Measurements from ENCODE around the gene CYSLTR2. TPM values are rescaled to one million over a fixed set of nuclear protein-coding genes. Genes with fewer than 3 reads are reported as not detected.
"Not testable (repeated sequence)": the region's sequence is repeated elsewhere in the genome, so short reads cannot be mapped to it uniquely, and the experiment has no call there.

CYSLTR2 gene
- total RNA-seq, 1 donor from 2014 or later: not detected

DNA sequence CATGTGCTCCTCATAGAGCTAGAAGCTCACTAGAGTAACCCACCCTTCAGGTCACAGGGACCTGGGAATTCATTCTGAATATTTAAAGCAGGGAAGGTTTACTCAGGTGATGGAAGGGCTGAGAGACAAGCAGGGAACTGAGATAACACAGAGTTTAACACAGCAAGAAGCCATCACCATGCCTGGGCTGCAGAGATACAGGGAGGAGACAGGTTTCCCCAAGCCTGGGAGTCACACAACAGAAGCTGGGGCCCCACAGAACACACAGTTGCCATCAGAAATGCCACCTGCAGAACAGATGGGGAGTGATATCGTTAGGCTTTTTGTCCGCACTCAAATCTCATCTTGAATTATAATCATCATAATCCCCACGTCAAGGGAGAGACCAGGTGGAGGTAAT, 7.9 kb upstream of the CYSLTR2 start:
- DNase-seq: no peak

- DNase-seq: no peak
These were observed 6.9 kb upstream of the CYSLTR2 start for GRCh38 chr13:48646791-48647190.

DNA sequence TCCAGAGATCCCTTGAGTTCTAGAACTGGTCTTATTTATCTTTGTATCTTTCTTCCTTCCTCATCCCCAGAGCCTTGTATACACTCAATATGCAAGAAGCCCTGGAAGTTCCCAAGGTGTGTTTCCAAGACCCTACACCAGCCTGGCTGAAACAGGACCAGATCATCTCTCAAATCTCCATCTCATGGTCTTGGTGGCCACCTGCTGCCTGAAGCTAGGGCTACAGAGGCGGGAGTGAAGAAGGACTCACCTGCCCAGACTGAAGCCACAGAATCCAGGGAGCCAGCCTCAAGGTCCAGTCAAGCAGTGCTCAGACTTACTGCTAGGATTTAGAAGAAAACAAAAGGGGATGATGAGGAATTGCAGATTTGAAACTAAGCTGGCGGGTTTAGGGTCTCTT, 6.1 kb upstream of the CYSLTR2 start:
- no peak for DNase-seq

DNA sequence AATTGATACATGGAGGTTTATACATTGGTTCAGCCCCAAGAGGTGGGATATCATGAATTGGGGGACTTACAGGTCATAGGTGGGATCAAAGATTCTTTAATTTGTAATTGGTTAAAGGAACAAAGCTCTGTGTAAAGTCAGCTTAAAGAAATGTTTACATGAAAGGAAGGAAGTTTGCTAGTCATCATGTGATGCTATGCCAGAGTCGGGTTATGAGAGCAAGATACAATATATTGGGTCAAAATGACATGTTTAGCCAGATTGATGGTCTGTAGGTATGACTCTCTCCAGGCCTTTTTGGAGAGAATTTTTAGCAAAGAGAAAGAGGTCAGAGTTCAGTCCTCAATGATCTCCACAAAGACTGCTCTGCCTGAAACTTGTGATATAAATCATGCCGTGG, 5.3 kb upstream of the CYSLTR2 start:
- DNase-seq: no peak

DNA sequence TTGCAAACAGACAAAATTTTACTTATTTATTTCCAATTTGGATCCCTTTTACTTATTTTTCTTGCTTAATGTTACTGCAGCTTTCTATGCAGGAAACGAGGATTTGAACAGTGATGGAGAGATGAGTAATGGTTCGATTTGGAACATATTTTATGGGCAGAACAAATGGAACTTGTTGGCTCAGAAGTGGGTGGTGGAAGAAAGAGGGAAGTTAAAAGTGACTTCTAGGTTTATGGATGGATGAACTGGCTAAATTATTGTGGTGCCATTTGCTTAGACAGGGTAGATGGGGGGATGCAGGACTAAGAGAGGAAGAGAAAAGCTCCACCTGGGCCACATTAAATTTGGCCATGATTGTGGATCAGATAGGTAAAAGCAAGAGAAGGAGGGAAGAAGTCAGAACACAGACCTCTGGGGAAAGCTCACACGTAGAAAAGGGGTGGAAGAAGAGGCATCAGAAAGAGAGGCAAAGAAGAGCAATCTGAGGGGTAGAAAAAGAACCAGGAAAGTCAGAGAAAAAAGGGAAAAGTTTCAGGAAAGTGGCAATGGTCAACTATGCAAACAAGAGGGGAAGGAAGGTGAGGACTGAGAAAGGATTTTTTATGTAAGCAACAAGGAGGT, 768 bp upstream of the CYSLTR2 start:
- DNase-seq: no peak

DNA sequence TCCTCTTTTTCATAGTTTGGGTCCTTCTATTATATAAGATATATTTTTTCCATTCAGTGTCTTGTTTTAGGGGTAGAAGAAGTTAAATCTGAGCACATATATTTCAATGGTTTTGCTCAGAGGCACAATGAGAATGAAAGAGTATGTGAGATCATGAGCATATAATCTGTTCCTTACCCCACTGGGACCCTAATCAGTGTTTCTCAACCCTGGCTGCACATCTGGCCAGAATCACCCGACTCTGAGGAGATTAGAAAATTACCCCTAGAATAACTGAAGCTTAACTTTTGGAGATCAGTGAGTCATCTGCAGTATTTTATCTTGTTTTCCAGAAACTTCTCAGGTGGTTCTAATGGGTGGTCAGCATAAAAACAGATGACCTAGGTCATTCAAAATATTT, 782 bp downstream of the CYSLTR2 start:
- DNase-seq: no peak

- no peak for DNase-seq
These were observed 1.6 kb downstream of the CYSLTR2 start for GRCh38 chr13:48655291-48655690.

- DNase-seq: no peak
These were observed 2.9 kb downstream of the CYSLTR2 start for GRCh38 chr13:48656608-48657007.

DNA sequence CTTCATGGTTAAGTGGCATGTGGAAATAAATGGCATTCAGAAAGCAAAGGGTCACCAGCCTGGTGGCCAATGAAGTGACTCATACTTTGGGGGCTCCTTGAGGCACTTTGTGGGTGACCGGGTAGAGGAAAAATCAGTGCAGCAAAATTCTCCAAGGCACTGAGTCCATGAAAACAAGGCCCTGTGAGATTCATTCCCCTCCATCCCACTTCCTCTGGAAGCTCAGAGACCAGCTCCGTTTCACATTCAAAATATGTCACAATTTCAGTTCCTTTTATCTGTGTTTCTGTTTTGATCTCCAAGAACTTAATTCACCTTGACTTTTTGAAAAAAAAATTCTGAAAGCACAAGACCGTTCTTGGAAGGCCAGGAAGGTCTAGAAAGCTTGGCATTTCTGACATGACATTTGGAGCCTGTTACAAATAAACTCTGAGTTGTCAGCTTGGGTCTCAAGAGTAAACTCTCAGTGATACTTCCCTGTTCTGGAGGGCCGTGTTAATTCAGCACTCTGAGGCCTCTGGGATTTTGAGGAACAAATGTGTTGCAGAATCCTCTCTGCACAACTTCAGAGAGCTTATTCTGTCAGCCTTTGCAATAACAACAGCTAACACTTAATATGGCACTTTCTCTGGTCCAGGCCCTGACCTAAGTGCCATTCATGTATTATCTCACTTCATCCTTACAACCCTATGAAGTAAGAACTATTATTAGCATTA, 6.8 kb downstream of the CYSLTR2 start:
- no peak for DNase-seq

- DNase-seq: no peak
These were observed 7.4 kb downstream of the CYSLTR2 start for GRCh38 chr13:48661107-48661506.

- no peak for DNase-seq
These were observed 8.5 kb downstream of the CYSLTR2 start for GRCh38 chr13:48662226-48662625.

- no peak for DNase-seq
These were observed 13.4 kb downstream of the CYSLTR2 start for GRCh38 chr13:48667136-48667535.

DNA sequence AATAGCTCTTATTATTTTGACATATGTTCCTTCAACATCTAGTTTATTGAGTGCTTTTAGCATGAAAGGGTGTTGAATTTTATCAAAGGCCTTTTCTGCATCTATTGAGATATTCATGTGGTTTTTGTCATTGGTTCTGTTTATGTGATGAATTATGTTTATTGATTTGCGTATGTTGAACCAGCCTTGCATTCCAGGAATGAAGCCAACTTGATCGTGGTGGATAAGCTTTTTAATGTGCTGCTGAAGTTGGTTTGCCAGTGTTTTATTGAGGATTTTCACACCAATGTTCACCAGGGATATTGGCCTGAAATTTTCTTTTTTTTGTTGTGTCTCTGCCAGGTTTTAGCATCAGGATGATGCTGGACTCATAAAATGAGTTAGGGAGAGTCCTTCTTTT, 17.7 kb downstream of the CYSLTR2 start:
- not testable (repeated sequence) for DNase-seq

- no peak for DNase-seq
These were observed 21.5 kb downstream of the CYSLTR2 start for GRCh38 chr13:48675247-48675646.

DNA sequence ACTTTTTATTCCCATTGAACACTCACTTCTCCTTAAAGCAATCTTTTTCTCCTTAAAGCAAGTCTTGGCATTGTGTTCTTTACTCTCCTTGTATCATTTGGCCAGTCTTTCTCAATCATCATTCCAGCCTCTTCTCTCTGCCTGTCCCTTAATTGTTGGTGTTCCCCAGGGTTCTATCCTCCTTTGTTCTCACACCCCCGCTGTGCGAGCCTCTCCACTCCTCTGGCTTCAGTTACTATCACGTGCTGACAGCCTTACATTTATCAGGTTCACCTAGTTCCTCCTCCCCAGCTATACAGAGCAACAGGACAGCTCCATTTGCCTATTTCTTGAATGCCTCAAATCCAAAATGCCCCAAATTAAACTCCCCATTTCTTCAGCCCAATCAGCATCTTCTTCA, 24.6 kb downstream of the CYSLTR2 start:
- no peak for DNase-seq

GRCh38 chr13:48679941-48680680, 26.4 kb downstream of the CYSLTR2 start:
- DNase-seq: no peak

DNA sequence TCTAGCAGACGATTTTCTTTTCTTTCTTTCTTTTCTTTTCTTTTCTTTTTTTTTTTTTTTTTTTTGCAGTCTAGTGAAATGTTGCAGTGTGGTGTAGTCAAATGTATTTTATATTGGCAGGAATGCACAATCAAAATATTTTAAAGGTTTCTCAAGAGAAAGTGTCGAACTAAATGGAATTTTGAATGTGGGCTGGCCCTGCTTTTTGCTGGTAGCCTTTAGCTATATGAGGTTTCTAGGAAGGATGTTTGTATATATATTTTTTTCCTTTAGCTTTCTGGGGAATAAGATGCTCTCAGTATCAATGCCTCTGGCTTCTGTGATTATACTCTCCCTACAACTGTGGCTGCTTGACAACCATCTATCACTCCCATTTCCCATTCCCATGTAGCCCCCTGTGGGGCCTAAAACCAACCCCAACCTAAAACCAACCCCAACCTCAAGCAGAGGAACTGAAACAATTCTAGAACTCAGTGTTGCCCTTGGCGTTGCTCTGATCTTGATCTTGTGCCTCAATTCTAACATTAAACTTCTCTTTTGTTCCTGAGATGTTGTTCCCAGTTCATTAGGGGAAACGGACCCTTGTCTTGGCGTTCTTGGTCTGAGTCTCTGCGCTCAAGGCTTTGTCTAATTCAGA, 27.1 kb downstream of the CYSLTR2 start:
- no peak for DNase-seq

DNA sequence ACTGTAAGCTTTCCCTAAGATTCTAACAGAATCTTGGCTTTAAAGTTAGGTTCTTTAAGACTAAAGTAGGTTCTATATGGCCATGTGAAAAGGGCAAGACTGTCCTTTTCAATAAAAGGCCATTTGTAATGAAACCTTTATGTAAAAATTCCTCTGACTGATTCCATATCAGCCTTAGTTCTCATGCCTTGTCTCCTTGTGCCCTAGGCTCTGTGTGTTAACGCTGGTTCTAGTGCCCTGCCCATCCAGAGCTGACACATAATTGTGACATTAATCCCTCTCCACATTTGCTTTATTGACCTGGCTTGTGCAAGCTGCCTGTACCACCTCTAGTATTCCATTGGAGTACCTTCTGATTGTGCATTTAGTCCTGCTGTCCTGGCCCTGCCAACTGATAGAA, 28.2 kb downstream of the CYSLTR2 start:
- DNase-seq: no peak

DNA sequence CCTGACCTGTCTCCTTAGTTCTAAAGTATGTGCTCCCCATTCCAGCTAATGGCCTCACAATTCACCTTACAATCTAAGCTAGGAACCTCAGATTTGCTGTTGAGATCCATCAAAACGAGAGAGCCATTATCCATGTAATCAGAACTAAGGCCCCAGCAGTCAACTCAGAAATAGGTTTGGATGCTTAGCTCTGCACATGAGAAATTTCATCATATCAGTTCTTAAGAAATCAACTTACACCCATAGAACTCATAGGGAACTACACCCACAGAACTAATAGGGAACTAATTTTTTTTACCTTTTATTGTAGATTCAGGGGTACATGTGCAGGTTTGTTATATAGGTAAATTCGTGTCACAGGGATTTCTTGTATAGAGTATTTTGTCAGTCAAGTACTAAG, 28.7 kb downstream of the CYSLTR2 start:
- no peak for DNase-seq

DNA sequence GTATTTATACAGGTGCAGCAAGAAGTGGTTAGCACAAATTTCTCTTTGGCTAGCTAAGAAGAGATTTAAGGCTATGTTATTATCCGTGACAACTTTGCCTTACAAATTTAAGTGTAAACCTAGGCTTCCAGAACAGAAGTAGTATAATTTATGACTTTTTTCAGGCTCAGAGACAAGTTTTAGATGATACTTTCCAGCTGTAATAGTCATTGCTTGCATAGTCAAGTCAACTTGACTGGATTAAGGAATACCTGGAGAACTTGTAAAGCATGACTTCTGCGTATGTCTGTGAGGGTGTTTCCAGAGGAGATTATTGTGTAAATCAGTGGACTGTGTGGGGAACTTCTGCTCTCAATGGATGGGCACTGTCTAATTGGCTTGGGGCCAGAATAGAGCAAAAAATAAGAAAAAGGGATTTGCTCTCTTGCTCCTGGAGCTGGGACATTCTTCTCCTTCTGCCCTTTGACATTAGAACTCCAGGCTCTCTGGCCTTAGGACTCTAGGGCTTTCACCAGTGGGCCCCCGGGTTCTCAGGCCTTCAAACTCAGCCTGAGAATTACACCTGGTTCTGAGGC, 33.0 kb downstream of the CYSLTR2 start:
- DNase-seq: no peak

DNA sequence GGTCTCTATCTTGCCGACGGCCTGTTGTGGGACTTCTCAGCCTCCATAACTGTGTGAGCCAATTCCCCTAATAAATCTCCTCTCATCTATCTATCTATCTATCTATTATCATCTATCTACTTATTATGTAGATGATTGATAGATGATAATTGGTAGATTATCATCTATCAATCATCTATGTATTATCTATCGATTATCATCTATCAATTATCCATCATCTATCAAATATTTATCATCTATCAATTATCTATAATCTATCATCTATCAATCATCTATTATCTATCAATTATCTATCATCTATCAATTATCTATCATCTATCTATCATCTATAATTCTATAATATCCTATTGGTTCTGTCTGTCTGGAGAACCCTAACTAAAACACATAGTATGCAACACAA, 33.5 kb downstream of the CYSLTR2 start:
- no peak for DNase-seq

DNA sequence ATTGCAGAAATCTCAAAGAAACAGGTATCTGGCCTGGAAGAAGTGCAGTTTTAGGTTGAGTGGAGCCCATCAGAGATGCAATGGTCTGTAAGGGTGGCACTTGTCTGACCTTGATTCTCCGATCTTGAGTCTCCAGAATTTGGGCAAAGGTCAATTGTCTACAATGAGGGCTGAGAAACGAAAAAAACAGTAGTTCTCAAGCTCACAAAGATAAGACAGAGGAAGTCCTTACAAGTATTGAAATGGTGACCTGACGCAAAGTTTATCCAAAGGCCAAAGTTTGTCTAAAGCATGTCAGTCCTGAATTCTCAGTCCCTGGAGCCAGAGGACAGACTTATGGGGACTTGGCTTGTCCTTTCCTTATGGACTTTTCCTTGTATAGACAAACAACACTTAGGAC, 40.3 kb downstream of the CYSLTR2 start:
- no peak for DNase-seq

DNA sequence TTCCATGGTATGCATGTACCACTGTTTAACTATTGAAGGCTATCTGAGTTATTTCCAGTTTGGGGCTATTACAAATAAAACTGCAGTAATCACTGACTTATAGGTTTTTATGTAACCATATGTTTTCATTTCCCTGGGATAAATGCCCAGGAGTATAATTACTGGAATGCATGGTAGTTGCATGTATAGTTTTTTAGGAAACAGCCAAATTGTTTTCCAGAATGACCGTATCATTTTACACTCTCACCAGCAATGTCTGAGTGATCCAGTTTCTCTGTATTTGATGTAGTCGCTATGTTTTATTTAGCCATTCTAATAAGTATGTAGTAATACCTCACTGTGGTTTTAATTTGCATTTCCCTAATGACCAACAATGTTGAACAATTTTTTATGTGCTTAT, 42.0 kb downstream of the CYSLTR2 start:
- DNase-seq: no peak
